IPS-18c (cell line): ENCODE data around the gene CAVIN4.

ENCODE experiments used
- H3K4me3 ChIP-seq: 2 replicates; pipeline ENCODE4 v1.7.0; 2013; ENCODE audit warnings: low read depth, mild to moderate bottlenecking, low read length, moderate library complexity; ENCODE audit not compliant: insufficient read depth
- H3K9me3 ChIP-seq: one replicate; pipeline ENCODE4 v1.6.1; 2013; ENCODE audit warnings: mild to moderate bottlenecking, low read length, moderate library complexity; ENCODE audit not compliant: control insufficient read depth, insufficient read depth

CAVIN4 gene

DNA sequence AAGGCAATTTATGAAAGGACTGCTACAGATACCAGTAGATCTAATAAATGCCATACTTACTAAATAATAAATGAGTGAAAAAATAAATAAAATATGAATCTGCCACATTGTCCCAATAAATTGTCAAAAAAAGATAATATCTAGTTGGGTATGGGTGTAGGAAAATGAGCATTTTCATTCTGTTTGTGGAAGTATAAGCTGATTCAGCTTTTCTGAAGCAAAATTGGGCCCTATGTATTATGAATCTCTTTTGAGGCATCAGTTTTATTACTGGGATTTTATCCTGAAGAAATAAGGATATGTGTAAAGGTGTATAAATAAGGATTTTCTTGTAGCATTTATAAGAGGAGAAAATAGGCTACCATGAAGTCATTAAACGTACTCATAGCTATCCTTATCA is 46.1 kb downstream of the CAVIN4 start:
- Histone ChIP-seq H3K9me3 (no peaks in the 10 kb centered on the region), H3K4me3 (no peak overlapping the region)

DNA sequence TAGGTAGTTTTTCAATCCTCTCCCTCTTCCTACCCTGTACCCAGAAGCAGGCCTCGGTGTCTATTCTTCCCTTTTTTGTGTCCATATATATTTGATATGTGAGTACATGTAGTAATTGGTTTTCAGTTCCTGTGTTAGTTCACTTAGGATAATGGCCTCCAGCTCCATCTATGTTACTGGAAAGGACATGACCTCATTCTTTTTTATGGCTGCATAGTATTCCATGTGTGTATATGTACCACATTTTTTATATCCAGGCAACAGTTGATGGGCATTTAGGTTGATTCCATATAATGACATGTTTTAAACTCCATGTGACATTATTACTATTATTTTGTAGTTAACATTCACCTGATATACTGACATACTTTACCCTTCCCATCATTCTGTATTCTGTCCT is 49.1 kb downstream of the CAVIN4 start:
- H3K9me3 ChIP-seq, result no peaks in the 10 kb centered on the region
- H3K4me3 ChIP-seq, result no peak overlapping the region

DNA sequence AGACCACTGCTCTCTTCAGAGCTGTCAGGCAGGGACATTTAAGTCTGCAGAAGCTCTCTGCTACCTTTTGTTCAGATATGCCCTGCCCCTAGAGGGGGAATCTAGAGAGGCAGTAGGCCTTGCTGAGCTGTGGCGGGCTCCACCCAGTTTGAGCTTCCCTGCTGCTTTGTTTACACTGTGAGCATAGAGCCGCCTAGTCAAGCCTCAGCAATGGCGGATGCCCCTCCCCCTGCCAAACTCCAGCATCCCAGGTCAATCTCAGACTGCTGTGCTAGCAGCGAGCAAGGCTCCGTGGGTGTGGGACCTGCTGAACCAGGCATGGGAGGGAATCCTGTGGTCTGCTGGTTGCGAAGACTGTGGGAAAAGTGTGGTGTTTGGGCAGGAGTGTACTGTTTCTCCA is 59.9 kb downstream of the CAVIN4 start:
- Histone ChIP-seq H3K4me3 (peak overlapping the region; percentile 22; the same call in 1 of the 2 replicates), H3K9me3 (no peaks in the 10 kb centered on the region)
